Measurements from ENCODE around the gene ANKRD18B.
A peak's percentile ranks its signal among the peaks of the same experiment; 100 is the strongest.
"Not testable (repeated sequence)": the region's sequence is repeated elsewhere in the genome, so short reads cannot be mapped to it uniquely, and the experiment has no call there.

The ANKRD18B gene

GRCh38 chr9:33588876-33589275, 64.8 kb downstream of the ANKRD18B start:
- H3K4me3 ChIP-seq (ENCODE audit: low read length); DNase-seq (ENCODE audit: low read depth): not testable (repeated sequence)

GRCh38 chr9:33590857-33591256, 66.8 kb downstream of the ANKRD18B start:
- H3K4me3 ChIP-seq (ENCODE audit: low read length); DNase-seq (ENCODE audit: low read depth): not testable (repeated sequence)

GRCh38 chr9:33596974-33597373, 72.9 kb downstream of the ANKRD18B start:
- not testable (repeated sequence) for DNase-seq (ENCODE audit: low read depth); H3K4me3 ChIP-seq (ENCODE audit: low read length)

- not testable (repeated sequence) for DNase-seq (ENCODE audit: low read depth); H3K4me3 ChIP-seq (ENCODE audit: low read length)
Measured at GRCh38 chr9:33597386-33597785, 73.3 kb downstream of the ANKRD18B start.

GRCh38 chr9:33598796-33599379, 74.8 kb downstream of the ANKRD18B start:
- H3K4me3 ChIP-seq (ENCODE audit: low read length); DNase-seq (ENCODE audit: low read depth): not testable (repeated sequence)

GRCh38 chr9:33600911-33601310, 76.9 kb downstream of the ANKRD18B start:
- DNase-seq (ENCODE audit: low read depth), result not testable (repeated sequence)

GRCh38 chr9:33604249-33604648, 80.2 kb downstream of the ANKRD18B start:
- TF ChIP-seq CTCF (IDR thresholded peaks at IDR 0.05; ENCODE audit: insufficient read depth, low read depth, low read length, missing control alignments), result peak; percentile 34
- DNase-seq (ENCODE audit: low read depth); H3K4me3 ChIP-seq (ENCODE audit: low read length): not testable (repeated sequence)

More at GRCh38 chr9:33600911-33601310, 76.9 kb downstream of the ANKRD18B start:
- not testable (repeated sequence) for H3K4me3 ChIP-seq (ENCODE audit: low read length)

- H3K4me3 ChIP-seq (ENCODE audit: low read length); DNase-seq (ENCODE audit: low read depth): not testable (repeated sequence)
Measured at GRCh38 chr9:33604936-33605335, 80.9 kb downstream of the ANKRD18B start.

GRCh38 chr9:33611358-33611757, 87.3 kb downstream of the ANKRD18B start:
- TF ChIP-seq CTCF (IDR thresholded peaks at IDR 0.05; ENCODE audit: insufficient read depth, low read depth, low read length, missing control alignments), result no peak
- no peak for DNase-seq (ENCODE audit: low read depth)

GRCh38 chr9:33612410-33612809, 88.4 kb downstream of the ANKRD18B start:
- not testable (repeated sequence) for H3K4me3 ChIP-seq (ENCODE audit: low read length); DNase-seq (ENCODE audit: low read depth)

More at GRCh38 chr9:33611358-33611757, 87.3 kb downstream of the ANKRD18B start:
- H3K4me3 ChIP-seq (ENCODE audit: low read length), result no peak overlapping the region

GRCh38 chr9:33614001-33614687, 90.1 kb downstream of the ANKRD18B start:
- no peak for DNase-seq (ENCODE audit: low read depth)
- TF ChIP-seq CTCF (IDR thresholded peaks at IDR 0.05; ENCODE audit: insufficient read depth, low read depth, low read length, missing control alignments), result no peak
- no peak overlapping the region for H3K4me3 ChIP-seq (ENCODE audit: low read length)

- not testable (repeated sequence) for DNase-seq (ENCODE audit: low read depth); H3K4me3 ChIP-seq (ENCODE audit: low read length)
Measured at GRCh38 chr9:33618370-33618769, 94.3 kb downstream of the ANKRD18B start.
